GM18861 (cell line): ENCODE results near the gene FAM98C.

Source experiments
- ATAC-seq: cut with Tn5 transposase; IDR thresholded peaks from one replicate; pipeline ENCODE4 v1.9.1; 2021; ENCODE audit not compliant: unreplicated experiment

The FAM98C gene

GRCh38 chr19:38452430-38453366 is 49.8 kb downstream of the FAM98C start:
- no peak for ATAC-seq

- ATAC-seq: no peak
These were observed 50.7 kb downstream of the FAM98C start for GRCh38 chr19:38453596-38453995.

GRCh38 chr19:38455031-38455430 is 52.1 kb downstream of the FAM98C start:
- ATAC-seq: no peak

GRCh38 chr19:38457202-38457601 is 54.3 kb downstream of the FAM98C start:
- no peak for ATAC-seq

GRCh38 chr19:38457690-38458405 is 55.0 kb downstream of the FAM98C start:
- ATAC-seq: no peak
